Measurements from ENCODE around the gene NAA38. TPM values are rescaled to one million over a fixed set of nuclear protein-coding genes. Genes with fewer than 3 reads are reported as not detected.
"Not testable (repeated sequence)": the region's sequence is repeated elsewhere in the genome, so short reads cannot be mapped to it uniquely, and the experiment has no call there.

NAA38 gene
- total RNA-seq, 1 experiment from 2014 or later, result 71.8 TPM

DNA sequence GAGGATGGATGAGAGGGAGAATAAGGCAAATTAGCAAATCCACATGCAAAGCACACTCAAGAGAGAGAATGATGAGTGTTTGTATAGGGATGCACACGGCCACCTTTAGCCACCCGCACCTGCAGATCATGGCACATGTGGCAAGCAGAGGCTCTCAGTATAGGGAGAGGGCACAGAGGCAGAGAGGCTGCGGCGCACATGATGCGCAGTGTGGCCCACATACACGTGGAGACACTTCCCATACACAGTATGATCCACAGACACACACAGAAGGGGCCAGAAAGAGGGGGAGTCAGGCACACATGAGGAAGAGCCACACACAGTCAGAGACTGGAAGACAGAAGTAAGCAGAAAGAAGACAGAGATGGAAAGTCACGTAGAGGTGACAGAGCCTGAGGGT, 24.7 kb upstream of the NAA38 start:
- no peak for DNase-seq (ENCODE audit: low spot score)

DNA sequence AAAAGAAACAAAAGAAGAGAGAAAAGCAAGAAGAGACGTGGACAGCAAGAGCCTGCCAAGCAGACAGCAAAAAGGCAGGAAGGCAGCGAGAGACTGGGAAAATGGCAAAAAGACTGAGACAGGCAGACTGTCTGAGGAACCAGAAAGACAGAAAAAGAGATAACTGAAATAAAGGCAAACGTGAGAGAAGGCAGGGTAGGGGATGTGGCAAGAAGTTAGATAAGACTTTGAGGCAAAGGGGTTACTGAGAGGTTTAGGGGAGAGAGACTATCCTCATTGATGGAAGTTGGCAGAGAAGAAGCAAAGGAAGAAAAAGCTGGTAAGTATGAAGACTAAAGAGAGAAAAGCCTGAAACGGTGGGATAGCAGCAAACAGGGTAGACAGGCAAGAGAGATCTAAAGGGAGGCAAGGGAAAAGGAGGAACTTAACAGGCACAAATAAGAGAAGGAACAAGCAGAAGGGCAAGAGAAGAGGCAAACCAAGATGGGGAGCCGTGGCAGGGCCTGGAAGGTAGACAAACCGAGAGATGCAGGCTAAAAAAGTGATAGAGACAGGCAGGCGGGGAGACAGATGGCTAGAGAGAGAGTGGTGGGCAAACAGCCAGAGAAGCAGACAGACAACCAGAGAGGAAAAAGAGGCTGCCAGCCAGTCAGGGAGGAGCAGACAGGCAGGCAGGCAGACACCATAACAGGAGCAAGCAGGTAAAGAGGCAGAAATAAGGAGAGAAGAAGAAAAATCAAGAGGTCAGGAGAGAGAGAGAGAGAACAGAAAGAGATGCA, 24.1 kb upstream of the NAA38 start:
- DNase-seq (ENCODE audit: low spot score), result no peak

- no peak for DNase-seq (ENCODE audit: low spot score)
Measured at GRCh38 chr17:7880076-7880868, 22.9 kb upstream of the NAA38 start.

GRCh38 chr17:7878234-7878633, 20.9 kb upstream of the NAA38 start:
- no peak for DNase-seq (ENCODE audit: low spot score)

DNA sequence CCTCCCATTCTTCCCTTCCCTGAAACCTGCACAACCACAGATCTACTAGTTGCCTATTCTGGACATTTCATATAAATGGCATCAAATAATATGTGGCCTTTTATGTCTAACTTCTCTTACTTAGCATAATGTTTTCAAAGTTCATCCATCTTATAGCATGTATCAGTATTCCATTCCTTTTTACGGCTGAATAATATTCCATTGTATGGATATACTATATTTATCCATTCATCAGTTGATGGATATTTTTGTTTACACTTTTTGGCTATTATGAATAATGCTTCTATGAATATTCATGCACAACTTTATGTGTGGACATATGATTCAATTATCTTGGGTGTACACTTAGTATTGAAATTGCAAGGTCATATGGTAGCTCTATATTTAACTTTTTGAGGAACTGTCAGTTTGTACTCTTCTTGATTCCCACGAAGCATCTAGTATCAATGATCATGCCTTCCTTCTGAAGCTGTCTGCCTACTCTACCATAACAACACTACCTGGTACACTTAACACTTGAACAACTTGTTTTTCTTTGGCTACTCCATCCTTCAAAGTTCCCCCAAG, 18.5 kb upstream of the NAA38 start:
- DNase-seq (ENCODE audit: low spot score), result no peak

DNA sequence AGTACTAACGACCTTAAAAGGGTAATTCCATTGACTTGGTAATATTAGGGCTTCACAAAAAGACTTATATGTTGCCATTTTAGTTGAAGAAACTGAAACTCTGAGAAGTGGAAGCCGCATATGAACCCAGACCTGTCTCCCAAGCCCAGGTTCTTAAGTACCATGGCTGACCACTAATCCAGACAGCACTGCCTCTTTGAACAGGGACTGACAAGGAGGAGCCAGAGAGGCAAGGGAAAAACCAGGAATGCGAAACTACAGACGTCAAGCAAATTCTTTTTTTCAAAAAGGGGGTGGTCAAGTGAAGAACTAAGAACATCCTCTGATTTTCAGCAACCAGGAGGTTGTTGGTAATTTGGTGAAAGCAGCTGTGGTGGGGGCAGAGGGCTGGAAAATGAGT, 15.7 kb upstream of the NAA38 start:
- DNase-seq (ENCODE audit: low spot score), result no peak

- no peak for DNase-seq (ENCODE audit: low spot score)
Measured at GRCh38 chr17:7867881-7868329, 10.5 kb upstream of the NAA38 start.

- no peak for DNase-seq (ENCODE audit: low spot score)
Measured at GRCh38 chr17:7864995-7865650, 7.8 kb upstream of the NAA38 start.

DNA sequence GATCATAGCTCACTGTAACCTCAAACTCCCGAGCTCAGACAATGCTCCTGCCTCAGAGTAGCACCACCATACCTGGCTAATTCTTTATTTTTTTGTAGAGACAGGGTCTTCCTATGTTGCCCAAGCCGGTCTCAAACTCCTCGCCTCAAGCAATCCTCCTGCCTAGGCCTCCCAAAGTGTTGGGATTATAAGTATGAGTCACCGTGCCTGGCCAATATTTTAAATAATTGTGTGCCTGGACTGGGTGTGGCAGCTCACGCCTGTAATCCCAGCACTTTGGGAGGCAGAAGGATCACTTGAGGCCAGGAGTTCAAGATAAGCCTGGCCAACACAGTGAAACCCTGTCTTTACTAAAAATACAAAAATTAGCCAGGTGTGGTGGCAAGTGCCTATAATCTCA, 7.0 kb upstream of the NAA38 start:
- not testable (repeated sequence) for DNase-seq (ENCODE audit: low spot score)

DNA sequence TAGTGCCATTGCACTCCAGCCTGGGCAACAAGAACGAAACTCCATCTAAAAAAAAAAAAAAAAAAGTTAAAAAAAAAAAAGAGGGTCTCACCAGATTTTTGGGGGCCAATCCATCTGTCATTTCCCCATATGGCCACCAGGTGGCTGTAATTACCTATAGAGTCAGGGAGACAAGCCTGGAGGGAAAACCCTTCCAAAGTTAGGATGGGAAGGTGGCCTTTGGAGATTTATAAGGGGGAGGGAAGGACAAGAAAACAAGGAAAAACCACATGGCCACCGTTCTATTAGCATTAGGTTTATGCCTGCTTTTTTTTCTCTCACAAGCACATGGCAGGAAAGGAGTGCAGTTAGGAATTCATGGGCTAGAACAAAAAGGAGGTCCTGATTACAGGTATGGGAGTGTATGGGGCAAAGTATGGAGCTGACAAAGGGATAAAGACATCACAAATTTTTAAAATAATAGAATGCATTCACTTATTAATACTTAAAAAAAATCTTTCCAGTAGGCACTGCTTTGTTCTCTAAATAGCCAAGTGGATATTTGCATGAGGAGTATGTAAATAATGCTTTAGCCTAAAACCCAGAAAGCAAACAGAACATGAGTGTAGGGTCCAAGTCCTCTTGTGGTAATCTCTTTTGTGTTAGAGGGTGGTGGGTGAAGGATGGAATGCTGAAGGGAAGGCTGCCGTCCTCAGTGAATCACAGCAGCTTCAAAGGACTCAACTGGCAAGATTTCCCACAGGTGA, 5.5 kb upstream of the NAA38 start:
- DNase-seq (ENCODE audit: low spot score), result peak; percentile 50

GRCh38 chr17:7859028-7859427, 1.7 kb upstream of the NAA38 start:
- DNase-seq (ENCODE audit: low spot score), result no peak

- DNase-seq (ENCODE audit: low spot score), result no peak
Measured at GRCh38 chr17:7858522-7858810, 1.1 kb upstream of the NAA38 start.

DNA sequence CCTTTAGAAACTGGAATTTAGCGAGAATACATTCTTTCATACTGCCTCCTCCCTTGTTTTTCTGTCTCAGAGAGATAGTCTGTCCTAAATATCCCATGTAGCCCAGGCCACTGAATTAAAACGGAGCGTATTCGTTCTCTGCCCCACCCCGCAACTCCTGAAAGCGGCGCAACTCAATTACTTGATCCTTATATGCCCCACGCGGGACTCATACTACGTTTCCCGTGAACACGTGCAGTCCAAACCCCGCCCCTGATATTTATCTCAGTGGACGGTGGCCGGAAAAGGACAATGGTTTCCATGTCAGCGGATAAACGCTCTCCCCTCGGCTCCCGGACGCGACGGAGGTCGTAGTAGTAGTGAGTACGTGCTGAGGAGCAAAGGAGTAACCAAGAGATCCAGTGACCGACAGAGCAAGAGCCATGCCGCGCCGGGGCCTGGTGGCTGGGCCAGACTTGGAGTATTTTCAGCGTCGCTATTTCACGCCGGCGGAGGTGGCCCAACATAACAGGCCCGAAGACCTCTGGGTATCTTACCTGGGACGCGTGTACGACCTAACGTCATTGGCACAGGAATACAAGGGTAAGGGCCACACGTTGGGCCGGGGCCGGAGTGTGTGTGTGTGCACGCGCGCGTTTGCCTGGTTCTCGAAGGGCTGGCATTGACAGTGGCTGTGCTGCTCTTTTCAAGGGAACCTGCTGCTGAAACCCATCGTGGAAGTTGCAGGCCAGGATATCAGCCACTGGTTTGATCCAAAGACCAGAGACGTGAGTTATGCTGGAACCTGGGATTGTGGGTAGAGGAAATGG, 558 bp upstream of the NAA38 start, which contains the start of gene CYB5D1:
Gene CYB5D1 (plus strand): TSS at position 291 of the 809 bp plus-strand sequence. CDS start 132 bp downstream, at position 423.
- peak; percentile 87 for DNase-seq (ENCODE audit: low spot score)

GRCh38 chr17:7856011-7856810, 1.1 kb downstream of the NAA38 start:
- peak; percentile 29 for DNase-seq (ENCODE audit: low spot score)

DNA sequence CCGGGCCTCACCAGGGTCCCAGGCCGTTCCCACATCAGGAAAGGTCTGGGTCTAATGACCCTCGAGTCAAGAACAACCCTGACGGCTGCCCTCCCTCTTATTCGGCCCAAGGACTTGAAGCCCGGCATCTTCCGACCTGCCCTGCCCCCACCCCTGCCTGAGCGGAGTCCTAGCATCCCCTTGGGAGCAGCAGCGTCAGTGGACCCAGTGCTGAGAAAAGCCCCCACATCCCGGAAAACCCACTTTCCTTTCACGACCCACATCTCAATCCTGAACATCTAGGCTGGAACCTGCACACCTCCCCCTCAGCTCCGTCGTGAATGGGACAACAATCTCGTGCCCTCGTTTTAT, 1.7 kb downstream of the NAA38 start:
- DNase-seq (ENCODE audit: low spot score), result no peak

DNA sequence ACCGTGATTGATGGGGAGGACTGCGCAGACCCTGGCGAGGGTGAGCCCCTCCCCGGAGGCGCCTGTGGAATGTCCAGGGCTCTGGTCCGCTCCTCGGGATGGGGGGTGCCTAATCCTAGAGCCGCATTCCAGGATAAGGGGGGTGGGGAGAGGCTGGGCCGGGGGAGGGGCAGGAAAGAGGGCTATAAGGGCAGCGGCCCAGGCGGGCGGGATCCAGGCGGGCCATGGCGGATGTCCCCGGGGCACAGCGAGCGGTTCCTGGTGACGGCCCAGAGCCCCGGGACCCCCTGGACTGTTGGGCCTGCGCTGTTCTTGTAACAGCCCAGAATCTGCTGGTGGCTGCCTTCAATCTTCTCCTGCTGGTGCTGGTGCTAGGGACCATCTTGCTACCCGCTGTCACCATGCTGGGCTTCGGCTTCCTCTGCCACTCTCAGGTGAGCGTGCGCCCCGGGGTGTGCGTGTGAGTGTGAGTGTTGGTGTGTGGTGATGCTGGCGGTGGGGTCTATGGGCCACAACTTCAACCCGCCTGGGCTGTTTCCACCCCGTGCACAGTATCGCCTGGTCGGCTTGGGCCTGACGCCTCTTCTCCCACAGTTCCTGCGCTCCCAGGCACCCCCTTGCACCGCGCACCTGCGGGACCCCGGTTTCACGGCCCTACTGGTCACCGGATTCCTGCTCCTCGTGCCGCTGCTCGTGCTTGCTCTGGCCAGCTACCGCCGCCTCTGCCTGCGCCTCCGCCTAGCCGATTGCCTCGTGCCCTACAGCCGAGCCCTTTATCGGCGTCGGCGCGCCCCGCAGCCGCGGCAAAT, 2.3 kb downstream of the NAA38 start, which contains the start of gene TMEM88:
Gene TMEM88 (plus strand): TSS at position 216 of the 809 bp plus-strand sequence. CDS start 9 bp downstream, at position 225.
- no peak for DNase-seq (ENCODE audit: low spot score)

DNA sequence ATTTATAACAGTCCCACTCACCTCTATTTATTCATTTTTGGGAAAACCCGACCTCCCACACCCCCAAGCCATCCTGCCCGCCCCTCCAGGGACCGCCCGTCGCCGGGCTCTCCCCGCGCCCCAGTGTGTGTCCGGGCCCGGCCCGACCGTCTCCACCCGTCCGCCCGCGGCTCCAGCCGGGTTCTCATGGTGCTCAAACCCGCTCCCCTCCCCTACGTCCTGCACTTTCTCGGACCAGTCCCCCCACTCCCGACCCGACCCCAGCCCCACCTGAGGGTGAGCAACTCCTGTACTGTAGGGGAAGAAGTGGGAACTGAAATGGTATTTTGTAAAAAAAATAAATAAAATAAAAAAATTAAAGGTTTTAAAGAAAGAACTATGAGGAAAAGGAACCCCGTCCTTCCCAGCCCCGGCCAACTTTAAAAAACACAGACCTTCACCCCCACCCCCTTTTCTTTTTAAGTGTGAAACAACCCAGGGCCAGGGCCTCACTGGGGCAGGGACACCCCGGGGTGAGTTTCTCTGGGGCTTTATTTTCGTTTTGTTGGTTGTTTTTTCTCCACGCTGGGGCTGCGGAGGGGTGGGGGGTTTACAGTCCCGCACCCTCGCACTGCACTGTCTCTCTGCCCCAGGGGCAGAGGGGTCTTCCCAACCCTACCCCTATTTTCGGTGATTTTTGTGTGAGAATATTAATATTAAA, 3.1 kb downstream of the NAA38 start:
- no peak for DNase-seq (ENCODE audit: low spot score)

DNA sequence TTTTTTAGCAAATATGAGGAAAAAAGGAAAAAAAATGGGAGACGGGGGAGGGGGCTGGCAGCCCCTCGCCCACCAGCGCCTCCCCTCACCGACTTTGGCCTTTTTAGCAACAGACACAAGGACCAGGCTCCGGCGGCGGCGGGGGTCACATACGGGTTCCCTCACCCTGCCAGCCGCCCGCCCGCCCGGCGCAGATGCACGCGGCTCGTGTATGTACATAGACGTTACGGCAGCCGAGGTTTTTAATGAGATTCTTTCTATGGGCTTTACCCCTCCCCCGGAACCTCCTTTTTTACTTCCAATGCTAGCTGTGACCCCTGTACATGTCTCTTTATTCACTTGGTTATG, 3.7 kb downstream of the NAA38 start:
- no peak for DNase-seq (ENCODE audit: low spot score)

Data from HT-29 (cell line).